Breast epithelium (tissue), 3 donors: Measurements from ENCODE around the gene CCDC183.

Experiments used
- POLR2A ChIP-seq: fragments of 450-650 bp; IDR thresholded peaks from one replicate; pipeline ENCODE4 v1.6.1; 2016; ENCODE audit warnings: antibody characterized with exemption, mild to moderate bottlenecking, moderate library complexity
- POLR2AphosphoS5 ChIP-seq, 3 donors: sonication (generic); formaldehyde crosslinking; IDR thresholded peaks; one replicate each; pipeline ENCODE4 v1.6.1; 2017; ENCODE audit warnings: antibody characterized with exemption in 3 of 3
- TF ChIP-seq, protein P1 (sequence below), 3 donors: fragments of 450-650 bp; IDR thresholded peaks; one replicate each; pipeline ENCODE4 v1.5.1; 2016 to 2017; ENCODE audit warnings: antibody characterized with exemption in 3 of 3, mild to moderate bottlenecking in 3 of 3, moderate library complexity in 3 of 3

DNA sequence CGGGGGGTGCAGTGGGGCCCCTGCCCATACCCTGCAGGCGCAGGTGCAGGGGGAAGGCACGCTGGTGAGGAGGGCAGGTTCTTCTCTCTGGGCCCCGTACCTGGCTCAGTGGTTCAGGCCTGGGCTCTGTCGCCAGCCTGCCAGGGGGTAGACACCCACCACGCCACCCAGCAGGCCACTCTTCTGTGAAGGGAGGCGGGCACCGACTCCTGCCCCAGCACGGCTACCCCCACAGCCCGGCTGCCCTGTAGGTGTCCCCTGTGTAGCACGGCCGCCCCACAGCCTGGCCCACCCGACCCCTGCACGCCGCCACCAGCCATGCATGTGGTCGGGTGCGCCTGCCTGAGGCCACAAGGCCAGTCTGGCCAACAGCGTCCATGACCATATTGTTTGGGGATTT is 49.5 kb upstream of the CCDC183 start:
- TF ChIP-seq, protein P1, sequence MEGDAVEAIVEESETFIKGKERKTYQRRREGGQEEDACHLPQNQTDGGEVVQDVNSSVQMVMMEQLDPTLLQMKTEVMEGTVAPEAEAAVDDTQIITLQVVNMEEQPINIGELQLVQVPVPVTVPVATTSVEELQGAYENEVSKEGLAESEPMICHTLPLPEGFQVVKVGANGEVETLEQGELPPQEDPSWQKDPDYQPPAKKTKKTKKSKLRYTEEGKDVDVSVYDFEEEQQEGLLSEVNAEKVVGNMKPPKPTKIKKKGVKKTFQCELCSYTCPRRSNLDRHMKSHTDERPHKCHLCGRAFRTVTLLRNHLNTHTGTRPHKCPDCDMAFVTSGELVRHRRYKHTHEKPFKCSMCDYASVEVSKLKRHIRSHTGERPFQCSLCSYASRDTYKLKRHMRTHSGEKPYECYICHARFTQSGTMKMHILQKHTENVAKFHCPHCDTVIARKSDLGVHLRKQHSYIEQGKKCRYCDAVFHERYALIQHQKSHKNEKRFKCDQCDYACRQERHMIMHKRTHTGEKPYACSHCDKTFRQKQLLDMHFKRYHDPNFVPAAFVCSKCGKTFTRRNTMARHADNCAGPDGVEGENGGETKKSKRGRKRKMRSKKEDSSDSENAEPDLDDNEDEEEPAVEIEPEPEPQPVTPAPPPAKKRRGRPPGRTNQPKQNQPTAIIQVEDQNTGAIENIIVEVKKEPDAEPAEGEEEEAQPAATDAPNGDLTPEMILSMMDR (IDR thresholded peaks at IDR 0.05) = no peak
- TF ChIP-seq POLR2AphosphoS5 (IDR thresholded peaks at IDR 0.05) (no peak), POLR2A (no peak)
